NCI-H2029 (cell line): ENCODE results near the gene WNT5A.

Experiments
- DNase-seq: peaks from one replicate; lab custom pipeline; 2025; lab: John Stamatoyannopoulos, UW

The WNT5A gene

GRCh38 chr3:55481744-55482495 is 5.2 kb downstream of the WNT5A start:
- DNase-seq = no peak

- DNase-seq = no peak
Observed at GRCh38 chr3:55480911-55481743, 6.0 kb downstream of the WNT5A start.

GRCh38 chr3:55477306-55478303 is 9.5 kb downstream of the WNT5A start:
- DNase-seq = no peak

GRCh38 chr3:55476515-55476914 is 10.6 kb downstream of the WNT5A start:
- DNase-seq = no peak

GRCh38 chr3:55474213-55474632 is 12.9 kb downstream of the WNT5A start:
- DNase-seq = no peak

GRCh38 chr3:55473788-55474187 is 13.3 kb downstream of the WNT5A start:
- no peak for DNase-seq

GRCh38 chr3:55471522-55472280 is 15.4 kb downstream of the WNT5A start:
- DNase-seq = no peak

GRCh38 chr3:55471084-55471483 is 16.0 kb downstream of the WNT5A start:
- no peak for DNase-seq

- no peak for DNase-seq
Observed at GRCh38 chr3:55469957-55470526, 17.1 kb downstream of the WNT5A start.

- no peak for DNase-seq
Observed at GRCh38 chr3:55468251-55468650, 18.9 kb downstream of the WNT5A start.

- no peak for DNase-seq
Observed at GRCh38 chr3:55467099-55467498, 20.0 kb downstream of the WNT5A start.

- no peak for DNase-seq
Observed at GRCh38 chr3:55466526-55466925, 20.6 kb downstream of the WNT5A start.

- DNase-seq = no peak
Observed at GRCh38 chr3:55461896-55462295, 25.2 kb downstream of the WNT5A start.

GRCh38 chr3:55459838-55460237 is 27.3 kb downstream of the WNT5A start:
- DNase-seq = no peak

GRCh38 chr3:55458181-55458790 is 28.8 kb downstream of the WNT5A start:
- DNase-seq = no peak

GRCh38 chr3:55455915-55456314 is 31.2 kb downstream of the WNT5A start:
- DNase-seq = no peak

- DNase-seq = no peak
Observed at GRCh38 chr3:55454611-55455010, 32.5 kb downstream of the WNT5A start.

GRCh38 chr3:55453886-55454496 is 33.1 kb downstream of the WNT5A start:
- no peak for DNase-seq

GRCh38 chr3:55452886-55453285 is 34.2 kb downstream of the WNT5A start:
- no peak for DNase-seq

GRCh38 chr3:55449527-55449926 is 37.6 kb downstream of the WNT5A start:
- no peak for DNase-seq
